GM18907 (cell line): ENCODE results near the gene STRIP2.
A peak's percentile ranks its signal among the peaks of the same experiment; 100 is the strongest.

Experiments
- ATAC-seq: cut with Tn5 transposase; IDR thresholded peaks from one replicate; pipeline ENCODE4 v1.9.1; 2021; ENCODE audit warnings: mild to moderate bottlenecking, moderate library complexity; ENCODE audit not compliant: unreplicated experiment

STRIP2 gene

GRCh38 chr7:129489491-129489890 is 55.3 kb downstream of the STRIP2 start:
- no peak for ATAC-seq

DNA sequence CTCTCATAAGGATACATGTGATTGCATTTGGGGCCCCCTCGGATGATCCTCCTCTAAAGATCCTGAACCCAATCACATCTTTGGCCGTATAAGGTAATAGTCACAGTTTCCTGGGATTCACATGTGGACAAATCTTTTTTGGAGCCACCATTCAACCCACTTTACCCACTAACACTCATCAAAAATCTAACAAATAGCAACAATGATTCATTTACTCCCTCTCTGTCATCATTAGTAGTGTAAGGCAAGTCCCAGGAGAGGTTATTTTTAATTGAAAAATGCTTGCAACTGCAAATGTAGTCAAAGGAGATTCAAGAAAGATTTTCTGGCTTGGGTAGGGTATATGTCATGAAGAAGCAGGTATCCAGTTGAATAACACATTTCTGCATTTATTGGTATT is 58.2 kb downstream of the STRIP2 start:
- ATAC-seq, result no peak

- ATAC-seq, result peak; percentile 41
Measured at GRCh38 chr7:129493555-129493954, 59.3 kb downstream of the STRIP2 start.

DNA sequence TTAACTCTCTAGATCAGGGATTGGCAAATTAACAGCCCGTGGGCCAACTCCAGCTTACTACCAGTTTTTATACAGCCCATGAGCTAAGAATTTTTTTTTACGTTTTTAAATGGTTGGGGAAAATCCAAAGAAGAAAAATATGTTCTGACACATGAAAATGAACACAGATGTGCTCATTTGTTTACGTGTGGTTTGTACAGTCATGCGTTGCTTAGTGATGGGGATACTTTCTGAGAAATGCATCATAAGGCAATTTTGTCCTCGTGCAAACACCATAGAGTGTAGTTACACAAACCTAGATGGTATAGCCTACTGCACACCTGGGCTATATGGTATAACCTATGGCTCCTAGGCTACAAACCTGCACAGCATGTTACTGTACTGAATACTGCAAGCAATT is 59.8 kb downstream of the STRIP2 start:
- ATAC-seq, result peak; percentile 60

DNA sequence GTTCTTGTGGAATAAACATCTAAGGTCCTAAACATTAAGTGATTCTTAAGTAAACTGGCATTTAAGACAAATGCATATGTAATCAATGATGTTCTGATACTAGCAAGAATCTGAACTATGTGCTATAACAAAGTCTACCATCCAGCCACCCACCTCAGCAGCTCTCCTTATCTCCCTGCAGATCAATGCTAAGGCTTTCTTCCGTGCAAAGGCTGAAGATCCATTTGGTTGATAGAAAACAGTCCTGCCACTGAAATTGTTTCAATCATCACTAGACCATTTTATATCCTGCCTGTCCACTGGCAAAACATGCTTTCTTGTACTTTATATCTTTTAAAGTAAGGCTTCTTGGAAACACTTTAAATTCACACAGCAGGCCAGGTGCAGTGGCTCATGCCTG is 61.8 kb downstream of the STRIP2 start:
- ATAC-seq, result no peak

- no peak for ATAC-seq
Measured at GRCh38 chr7:129496653-129497052, 62.4 kb downstream of the STRIP2 start.

DNA sequence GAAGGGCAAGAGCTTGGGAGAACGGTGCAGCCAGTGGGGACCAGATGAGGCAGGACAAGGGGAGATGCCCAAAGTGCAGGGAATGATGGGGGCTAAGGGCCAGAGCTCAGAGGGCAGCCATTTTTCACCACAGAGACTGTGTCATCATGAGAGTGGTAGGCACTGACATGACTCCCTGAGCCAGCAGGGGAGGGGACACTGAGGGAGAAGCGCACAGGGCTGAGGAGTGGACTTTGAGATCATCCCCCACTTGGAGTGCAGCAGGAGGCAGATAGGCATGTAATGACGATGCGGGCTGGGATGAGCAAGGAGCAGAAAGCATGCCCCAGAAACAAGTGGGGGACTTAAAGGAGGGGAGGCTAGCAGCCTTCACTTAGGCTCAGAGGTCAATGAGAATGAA is 62.9 kb downstream of the STRIP2 start:
- ATAC-seq, result no peak

DNA sequence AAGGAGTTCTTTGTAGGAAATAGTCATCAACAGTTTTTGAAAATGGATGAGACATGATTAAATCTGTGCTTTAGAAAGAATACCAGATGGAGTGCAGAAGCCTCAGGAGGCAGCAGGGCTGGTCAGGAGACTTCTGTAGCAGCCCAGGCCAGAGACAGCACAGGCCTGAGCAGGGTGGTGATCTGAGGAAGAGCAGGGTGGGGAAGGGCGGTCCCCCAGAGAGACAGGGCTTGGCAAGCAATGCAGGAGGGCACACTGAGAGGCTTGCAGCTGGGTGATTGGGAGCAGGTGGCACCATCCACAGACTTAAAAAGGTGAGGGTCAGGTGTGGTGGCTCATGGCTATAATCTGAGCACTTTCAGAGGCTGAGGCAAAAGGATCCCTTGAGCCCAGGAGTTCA is 63.8 kb downstream of the STRIP2 start:
- no peak for ATAC-seq

- ATAC-seq, result no peak
Measured at GRCh38 chr7:129499999-129500398, 65.8 kb downstream of the STRIP2 start.

DNA sequence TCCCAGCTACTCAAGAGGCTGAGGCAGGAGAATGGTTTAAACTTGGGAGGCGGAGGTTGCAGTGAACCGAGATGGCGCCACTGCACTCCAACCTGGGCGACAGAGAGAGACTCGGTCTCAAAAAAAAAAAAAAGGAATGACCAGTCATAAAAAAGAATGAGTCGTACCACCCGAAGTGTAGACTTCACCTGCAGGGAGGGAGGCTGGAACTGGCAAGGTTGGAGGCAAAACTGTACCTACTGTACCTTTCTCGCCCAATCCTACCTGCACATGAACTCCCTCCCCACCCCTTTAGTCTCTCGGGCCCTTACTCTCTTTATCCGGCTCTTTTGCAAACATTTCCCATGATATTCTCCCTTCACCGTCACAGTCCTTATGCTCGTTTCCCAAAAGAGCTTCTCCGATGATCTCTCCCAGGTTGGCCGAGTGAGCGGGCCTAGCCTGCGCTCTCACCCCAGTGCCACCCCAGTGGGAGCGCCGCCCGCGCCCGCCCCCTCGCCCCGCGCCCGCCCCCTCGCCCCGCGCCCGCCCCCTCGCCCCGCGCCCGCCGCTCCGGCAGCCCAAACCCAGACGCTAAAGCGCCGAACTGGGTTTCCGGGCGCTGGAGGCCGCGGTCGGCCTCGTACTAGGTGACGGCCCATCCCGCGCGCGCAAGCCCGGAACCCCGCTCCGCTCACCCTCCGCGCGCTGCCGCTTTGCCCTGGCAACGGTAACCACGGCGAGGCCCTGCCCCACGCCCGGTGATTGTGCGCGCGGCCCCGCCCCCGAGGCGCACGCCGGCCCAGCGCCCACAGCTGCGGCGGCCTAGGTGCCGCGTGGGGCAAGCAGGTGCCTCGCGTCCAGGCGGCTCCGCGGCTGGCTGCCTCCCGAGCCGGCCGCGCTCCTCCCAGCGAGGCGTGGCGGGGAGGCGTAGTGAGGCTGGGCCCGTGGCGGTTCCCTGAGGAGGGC is 67.8 kb downstream of the STRIP2 start, which contains the start of gene SMKR1:
Gene SMKR1 (plus strand): TSS at position 772 of the 948 bp plus-strand sequence. CDS start 294 bp downstream, outside the sequence.
- ATAC-seq, result peak; percentile 77

- peak; percentile 18 for ATAC-seq
Measured at GRCh38 chr7:129502708-129503685, 68.8 kb downstream of the STRIP2 start.

GRCh38 chr7:129503725-129504124 is 69.5 kb downstream of the STRIP2 start:
- ATAC-seq, result no peak

- no peak for ATAC-seq
Measured at GRCh38 chr7:129512192-129512591, 78.0 kb downstream of the STRIP2 start.

DNA sequence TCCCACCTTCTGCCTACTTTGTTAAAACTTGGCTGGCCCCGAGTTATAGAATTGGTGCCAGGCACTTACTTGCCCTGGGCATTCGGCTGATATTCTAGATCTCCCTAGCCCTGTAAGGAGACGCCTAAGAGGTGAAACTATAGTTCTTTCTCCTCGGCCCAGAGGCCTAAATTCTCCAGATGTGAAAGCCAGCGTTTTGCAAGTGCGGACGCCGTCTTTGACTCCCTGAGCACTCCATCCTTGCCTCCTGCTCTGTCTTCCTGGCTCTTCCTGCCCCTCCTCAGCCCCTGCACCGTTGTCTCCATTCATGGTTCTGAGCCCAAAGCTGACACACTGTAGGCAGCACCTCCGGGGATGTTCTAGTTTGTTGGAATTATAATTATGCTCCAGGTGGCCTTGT is 79.3 kb downstream of the STRIP2 start:
- no peak for ATAC-seq

- ATAC-seq, result no peak
Measured at GRCh38 chr7:129514683-129515082, 80.5 kb downstream of the STRIP2 start.

- no peak for ATAC-seq
Measured at GRCh38 chr7:129515381-129515780, 81.1 kb downstream of the STRIP2 start.

DNA sequence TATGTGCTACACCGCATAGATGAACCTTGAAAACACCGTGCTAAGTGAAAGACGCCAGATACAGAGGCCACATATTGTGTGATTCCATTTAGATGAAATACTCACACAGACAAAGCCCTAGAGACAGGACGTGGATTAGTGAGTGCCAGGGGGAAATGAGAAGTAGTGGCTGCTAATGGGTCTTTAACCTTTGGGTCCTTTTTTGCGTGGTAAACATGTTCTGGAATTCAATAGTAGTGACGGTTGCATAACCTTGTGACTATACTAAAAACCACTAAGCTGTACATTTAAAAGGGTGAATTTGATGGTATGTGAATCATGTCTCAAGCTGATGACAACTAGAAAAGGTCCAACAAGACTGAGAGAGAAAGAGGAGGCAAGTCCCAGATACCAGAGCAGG is 83.7 kb downstream of the STRIP2 start:
- ATAC-seq, result no peak

GRCh38 chr7:129519464-129519863 is 85.2 kb downstream of the STRIP2 start:
- ATAC-seq, result no peak

- no peak for ATAC-seq
Measured at GRCh38 chr7:129522088-129522970, 88.1 kb downstream of the STRIP2 start.

DNA sequence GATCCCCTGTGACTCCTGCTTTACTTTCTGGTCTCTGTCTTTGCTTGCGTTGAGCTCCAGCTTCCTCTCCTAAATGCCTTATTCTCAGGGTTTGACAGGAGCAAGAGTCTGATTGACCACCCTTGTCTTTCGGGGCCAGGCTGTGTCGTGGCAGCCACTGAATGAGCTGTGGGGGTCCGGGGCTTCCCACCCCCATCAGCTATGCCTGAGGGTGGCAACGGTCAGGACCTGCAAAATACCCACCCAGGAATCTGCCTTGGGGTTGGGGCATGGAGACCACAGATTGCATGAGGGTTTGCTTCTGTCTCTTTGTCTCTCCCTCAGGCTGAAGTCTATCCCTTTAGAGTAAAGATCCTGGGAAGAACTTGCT is 88.7 kb downstream of the STRIP2 start:
- no peak for ATAC-seq
